ENCODE results near the gene C19orf38.
"Not testable (repeated sequence)": the region's sequence is repeated elsewhere in the genome, so short reads cannot be mapped to it uniquely, and the experiment has no call there.

Gene C19orf38

DNA sequence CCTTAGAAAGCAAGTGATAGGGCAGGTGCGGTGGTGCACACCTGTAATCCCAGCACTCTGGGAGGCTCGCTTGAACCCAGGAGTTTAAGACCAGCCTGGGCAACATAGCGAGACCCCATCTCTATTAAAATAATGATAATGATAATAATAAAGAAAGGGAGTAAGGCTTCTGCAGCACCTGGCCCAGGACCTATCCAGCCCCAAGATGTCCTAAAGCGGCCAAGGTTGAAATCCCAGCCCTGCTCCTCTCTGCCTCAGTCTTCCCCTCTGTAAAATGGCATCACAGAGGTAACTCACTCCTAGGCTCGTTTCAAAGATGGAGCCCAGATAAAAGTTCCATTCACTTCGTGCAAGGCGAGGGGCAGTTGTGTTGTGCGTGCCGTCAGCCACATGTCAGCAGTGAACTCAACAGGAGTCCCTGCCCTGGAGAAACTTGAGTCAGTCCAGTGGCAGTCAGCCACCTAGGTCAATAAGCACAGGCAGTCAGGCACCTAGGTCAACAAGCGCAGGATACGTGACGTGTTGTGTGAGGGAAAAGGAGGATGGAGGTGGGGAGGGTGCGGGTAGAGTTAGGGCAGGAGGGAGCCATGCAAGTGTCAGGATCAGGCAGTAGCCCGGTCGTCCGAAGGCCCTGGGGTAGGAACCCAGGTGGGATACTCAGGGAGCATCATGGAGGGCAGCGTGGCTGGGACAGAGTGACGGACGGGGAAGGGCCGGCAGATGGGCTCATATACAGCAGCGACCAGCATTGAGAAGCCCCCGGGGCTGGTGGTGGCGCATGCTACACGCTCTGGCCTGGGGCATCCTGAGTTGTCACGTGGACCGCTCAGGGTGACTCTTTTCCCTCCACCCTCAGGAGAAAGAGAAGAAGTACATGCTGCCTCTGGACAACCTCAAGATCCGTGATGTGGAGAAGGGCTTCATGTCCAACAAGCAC is 28.8 kb upstream of the C19orf38 start:
- no peak overlapping the region for H3K4me3 ChIP-seq (ENCODE audit: low read length)
- DNase-seq (ENCODE audit: low read depth, low spot score), result no peak

DNA sequence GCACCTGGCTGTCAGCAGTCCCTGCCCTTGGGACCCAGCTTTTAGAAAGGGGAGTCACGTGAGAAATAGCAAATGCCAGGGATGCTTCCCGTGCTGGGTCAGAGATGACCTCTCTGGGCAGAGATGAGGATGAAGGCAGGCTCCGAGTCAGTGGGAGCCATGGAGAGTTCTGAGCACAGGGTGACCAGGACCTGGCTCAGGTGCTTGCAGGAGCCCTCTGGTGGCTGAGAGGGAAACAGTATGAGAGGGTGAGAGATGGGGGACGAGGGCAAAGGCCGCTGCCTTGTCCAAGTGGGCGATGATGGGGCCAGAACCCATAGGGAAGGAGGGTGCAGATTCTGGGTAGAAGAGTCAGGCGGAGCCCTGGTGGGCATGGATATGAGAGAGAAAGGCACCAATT is 28.0 kb upstream of the C19orf38 start:
- no peak overlapping the region for H3K4me3 ChIP-seq (ENCODE audit: low read length)
- no peak for DNase-seq (ENCODE audit: low read depth, low spot score)

DNA sequence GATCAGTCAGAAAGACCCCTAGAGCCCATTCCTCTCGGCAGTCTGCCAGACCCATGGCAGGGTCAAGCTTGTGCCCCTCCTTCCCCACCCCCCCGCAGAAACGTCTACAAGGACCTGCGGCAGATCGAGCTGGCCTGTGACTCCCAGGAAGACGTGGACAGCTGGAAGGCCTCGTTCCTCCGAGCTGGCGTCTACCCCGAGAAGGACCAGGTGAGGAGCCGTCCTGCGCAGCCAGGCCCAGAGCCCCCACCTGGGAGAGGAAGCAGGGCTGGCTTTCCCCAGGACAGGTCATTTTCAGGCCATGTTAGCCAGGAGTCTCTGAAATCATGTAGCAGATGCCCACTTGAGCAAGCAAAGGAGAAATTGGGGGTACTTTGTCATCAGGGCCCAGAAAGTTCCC is 24.5 kb upstream of the C19orf38 start:
- no peak for DNase-seq (ENCODE audit: low read depth, low spot score)
- H3K4me3 ChIP-seq (ENCODE audit: low read length), result no peak overlapping the region

DNA sequence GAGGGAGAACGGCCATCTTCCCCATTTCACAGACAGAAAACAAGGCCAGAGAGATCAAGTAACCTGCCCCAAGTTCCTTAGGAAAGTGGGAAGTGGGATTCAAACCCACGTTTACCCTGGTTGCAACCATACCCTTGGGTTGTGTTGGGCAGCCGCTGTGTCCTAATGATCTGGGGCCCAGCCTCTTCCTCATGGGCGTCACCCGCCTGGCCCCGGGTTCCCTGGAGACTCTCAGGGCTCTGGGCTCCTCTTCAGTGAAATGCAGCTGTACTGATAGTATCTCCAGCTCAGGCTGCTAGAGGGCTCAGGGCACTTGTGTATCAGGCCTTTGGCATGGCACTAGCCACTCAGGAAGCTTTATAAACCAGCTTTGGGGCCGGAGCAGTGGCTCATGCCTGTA is 22.0 kb upstream of the C19orf38 start:
- no peak overlapping the region for H3K4me3 ChIP-seq (ENCODE audit: low read length)
- DNase-seq (ENCODE audit: low read depth, low spot score), result no peak

DNA sequence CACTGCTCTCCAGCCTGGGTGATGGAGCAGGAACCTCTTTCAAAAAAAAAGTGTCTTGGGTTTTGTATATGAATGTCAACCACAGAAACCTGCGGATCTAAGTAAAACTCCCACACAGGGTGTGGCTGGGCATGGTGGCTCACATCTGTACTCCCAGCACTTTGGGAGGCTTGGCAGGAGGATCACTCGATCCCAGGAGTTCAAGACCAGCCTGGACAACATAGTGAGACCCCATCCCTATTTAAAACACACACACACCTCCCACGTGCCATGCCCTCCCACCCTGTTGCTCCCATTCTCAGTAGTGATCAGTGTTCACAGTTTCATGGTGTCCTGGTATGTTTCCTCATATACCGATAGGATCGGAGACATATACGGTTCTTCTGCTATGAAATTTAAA is 21.4 kb upstream of the C19orf38 start:
- H3K4me3 ChIP-seq (ENCODE audit: low read length), result no peak overlapping the region
- DNase-seq (ENCODE audit: low read depth, low spot score), result no peak

DNA sequence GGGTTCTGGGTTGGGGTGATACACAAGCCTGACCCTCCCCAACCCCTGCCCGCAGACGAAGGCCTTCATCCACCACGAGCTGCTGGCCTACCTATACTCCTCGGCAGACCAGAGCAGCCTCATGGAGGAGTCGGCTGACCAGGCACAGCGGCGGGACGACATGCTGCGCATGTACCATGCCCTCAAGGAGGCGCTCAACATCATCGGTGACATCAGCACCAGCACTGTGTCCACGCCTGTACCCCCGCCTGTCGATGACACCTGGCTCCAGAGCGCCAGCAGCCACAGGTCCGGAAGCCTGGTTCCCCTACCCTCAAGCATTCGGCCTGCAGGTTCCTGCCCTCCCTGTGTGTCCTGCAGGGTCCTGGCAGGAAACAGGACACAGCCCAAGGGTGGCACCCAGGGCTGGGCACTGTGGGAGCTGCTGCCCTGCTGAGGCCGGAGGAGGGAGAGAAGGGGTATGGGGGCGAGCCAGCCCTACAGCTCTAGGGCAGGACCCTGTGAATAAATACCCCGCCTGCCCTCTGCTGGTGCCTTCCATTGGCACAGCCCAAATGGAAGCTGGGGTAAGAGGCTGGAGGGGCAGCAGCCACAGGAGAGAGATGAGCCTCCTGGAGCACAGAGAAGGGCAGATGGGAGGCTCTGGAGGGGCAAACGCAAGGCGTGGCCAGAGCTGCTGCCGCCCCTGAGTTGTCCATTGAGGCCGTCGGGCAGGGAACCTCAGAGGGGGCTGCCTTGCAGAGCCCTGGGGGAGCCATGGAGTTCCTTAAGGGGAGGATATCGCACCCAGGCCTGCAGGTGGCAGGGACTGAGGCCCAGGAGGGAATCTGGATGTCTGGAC is 19.0 kb upstream of the C19orf38 start:
- H3K4me3 ChIP-seq (ENCODE audit: low read length), result no peak overlapping the region
- no peak for DNase-seq (ENCODE audit: low read depth, low spot score)

DNA sequence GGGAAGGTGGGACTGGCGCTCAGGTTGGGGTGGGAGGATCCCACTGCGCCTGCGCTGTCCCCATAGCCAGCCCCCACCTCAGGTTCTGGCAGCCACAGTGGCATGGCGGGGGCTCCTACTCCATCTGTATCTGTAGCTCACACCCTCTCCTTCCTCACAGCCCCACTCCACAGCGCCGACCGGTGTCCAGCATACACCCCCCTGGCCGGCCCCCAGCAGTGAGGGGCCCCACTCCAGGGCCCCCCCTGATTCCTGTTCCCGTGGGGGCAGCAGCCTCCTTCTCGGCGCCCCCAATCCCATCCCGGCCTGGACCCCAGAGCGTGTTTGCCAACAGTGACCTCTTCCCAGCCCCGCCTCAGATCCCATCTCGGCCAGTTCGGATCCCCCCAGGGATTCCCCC is 18.2 kb upstream of the C19orf38 start:
- H3K4me3 ChIP-seq (ENCODE audit: low read length), result no peak overlapping the region
- DNase-seq (ENCODE audit: low read depth, low spot score), result no peak

DNA sequence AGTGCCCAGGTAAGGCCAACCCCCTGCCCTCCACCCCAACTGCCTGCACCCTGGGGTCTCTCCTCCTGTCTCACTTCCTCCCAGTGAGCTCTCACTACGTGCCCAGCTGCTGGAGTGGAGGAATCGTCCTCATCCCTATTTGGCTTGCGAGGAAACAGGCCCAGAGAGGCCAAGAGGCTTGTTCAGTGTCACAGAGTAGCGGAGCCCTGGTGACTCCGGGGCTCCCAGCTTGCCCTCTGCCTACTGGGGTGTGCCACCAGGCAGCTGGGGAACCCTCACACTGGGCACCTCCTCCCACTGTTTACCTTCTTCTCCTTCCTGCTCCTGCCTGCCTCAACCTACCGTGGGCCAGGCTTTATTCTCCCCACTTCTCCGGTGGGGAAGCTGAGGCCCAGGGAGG is 17.8 kb upstream of the C19orf38 start:
- no peak overlapping the region for H3K4me3 ChIP-seq (ENCODE audit: low read length)
- DNase-seq (ENCODE audit: low read depth, low spot score), result no peak

DNA sequence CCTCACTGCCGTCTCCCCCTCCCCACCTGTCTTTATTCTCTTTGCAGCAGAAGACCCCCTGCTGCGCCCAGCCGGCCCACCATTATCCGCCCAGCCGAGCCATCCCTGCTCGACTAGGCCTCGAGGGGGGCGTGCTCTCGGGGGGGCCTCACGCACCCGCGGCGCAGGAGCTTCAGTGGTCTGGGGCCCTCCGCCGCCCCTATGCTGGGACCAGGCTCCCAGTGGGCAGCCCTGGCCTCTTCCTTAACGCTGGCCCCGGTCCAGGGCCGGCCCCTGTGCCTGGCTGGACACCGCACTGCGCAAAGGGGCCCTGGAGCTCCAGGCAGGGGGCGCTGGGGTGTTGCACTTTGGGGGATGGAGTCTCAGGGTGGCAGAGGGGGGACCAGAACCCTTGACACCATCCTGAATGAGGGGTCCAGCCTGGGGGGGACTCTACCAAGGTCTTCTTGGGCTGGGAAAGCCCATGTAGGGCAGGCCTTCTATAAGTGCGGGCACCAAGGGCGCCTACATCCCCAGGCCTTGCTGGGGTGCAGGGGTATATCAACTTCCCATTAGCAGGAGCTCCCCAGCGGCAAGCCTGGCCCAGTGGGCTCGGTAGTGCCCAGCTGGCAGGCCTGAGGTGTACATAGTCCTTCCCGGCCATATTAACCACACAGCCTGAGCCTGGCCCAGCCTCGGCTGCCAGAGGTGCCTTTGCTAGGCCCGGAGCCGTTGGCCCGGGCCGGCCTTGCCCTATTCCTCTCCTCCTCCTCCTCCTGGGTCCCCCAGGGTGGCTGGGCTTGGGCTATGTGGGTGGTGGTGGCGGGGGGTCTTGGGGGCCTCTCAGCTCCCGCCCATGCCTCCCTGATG is 17.1 kb upstream of the C19orf38 start:
- H3K4me3 ChIP-seq (ENCODE audit: low read length), result no peak overlapping the region

DNA sequence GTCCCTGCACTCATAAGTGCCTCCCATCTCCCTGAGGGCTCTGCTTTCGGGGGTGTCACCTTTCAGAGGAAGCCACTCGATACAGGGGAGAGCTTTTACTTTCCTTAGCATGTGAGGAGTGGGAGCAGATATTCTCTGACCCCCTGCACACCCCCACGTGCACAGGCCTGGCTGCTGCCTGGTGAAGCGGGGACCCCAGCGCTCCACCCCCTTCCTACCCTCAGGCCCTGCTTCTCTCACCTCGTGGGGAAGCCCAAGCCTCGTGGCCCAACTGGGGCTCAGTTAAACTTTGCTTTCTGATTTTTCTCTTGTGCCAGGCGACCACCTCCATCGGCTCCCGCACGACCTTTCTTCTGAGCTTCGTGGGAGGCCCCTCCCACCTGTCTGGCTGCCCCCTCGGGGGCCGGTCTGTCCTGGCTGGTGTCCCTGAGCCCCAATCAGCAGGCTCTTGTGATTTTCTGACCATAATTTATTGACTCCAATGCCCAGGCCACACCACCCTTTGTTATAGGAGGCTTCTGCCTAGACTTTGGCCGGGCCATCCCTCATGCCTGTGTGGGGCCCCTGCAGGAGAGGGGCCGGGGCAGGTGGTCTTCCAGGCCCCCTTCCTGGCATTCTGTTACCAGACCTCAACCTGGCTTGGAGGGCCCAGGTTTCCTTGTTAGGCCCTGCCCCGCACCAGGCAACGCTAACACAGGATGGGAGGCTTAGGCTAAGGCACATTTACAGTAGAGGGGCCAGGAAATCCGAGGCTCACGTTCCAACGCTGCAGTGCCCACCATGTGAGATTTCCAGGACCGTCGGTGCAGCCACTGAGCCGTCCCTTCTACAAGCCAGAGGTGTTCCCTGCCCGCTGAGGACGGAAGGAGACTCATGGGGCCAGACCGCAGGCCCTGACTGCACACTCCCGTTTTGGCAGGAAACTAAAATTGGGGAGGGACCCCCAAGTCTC is 16.0 kb upstream of the C19orf38 start:
- no peak overlapping the region for H3K4me3 ChIP-seq (ENCODE audit: low read length)
- no peak for DNase-seq (ENCODE audit: low read depth, low spot score)

More for the DNA sequence above, 17.1 kb upstream of the C19orf38 start:
- no peak for DNase-seq (ENCODE audit: low read depth, low spot score)

DNA sequence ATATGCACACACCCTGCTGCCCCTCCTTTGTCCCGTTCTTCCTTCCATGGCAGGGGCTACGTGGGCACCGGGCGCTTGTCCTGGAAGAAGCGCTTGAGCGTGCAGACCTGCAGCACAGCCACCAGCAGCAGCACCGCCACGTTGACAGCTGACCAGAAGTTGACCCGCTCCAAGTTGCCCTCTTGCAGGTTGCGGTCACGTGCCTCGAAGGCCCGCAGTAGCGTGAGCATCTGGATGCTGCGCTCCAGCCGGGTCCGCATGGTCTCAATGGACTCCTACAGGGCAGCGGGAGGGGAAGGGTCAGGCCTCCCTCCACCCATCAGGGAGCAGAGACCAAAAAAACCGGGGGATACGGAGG is 15.3 kb upstream of the C19orf38 start:
- DNase-seq (ENCODE audit: low read depth, low spot score), result no peak
- H3K4me3 ChIP-seq (ENCODE audit: low read length), result no peak overlapping the region

DNA sequence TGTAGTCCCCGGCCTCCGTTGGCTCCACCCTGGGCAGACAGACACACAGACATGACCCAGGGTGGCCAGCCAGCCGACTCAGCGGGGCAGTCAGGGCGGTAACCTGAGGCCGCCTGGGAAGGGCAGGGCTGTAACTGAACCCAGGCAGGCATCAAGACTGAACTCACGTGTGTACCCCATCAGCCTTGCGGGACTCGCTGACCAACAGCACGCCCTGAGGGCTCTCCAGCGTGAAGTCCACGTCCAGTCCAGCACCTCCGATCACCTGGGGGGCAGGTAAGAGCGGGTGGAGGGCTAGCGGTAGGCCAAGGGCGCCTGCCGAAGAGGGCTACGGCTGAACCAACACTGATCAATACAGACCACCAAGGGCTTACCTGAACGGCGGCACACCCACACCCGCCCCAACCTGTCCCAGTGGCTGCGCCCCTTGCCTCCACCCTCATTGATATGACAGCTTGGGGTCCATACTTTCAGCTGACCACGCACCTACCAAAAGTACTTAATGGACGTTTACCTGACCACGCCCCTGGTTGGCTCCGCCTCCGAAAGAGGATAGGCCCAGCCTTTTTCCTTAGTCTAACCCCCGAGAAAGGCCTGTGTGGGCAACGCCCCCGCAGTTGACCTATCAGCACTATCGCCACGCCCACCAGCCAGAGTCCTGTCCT is 13.0 kb upstream of the C19orf38 start:
- H3K4me3 ChIP-seq (ENCODE audit: low read length), result peak overlapping the region; percentile 45
- DNase-seq (ENCODE audit: low read depth, low spot score), result no peak

DNA sequence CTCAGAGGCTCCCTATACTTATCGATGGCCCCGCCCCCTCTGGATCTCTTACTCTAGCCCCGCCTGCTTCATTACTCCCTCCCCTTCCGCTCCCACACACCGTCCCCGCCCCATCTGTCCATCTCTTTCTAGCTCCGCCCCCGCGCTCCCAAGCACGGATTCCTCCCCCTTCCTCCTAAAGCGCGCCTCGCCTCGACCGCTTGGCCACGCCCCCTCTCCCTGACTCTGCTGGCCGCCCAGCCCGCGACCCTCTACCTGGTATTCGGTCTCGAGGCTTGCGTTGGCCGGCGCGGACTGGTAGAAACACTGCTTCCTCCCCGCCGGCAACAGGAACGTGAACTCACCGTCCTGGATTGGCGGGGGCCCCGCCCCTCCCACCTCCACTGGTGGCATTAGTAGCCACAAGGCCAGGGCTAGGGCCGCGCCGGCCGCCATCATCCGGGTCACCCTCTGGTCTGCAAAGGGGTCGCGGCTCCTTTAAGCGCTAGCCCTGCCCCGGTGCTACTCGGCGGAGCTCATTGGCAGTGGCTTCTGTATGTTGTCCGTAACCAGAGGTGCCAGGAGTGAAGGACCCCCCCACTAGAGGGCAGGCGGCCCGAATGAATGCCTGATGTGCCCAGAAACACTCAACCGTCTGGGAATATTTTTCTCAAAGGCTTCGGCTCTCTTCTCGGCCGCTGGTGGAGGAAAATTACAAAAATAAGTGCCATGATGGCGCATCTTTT is 12.3 kb upstream of the C19orf38 start, which contains the start of gene TMED1:
Gene TMED1 (minus strand): TSS at position 459 of the 725 bp plus-strand sequence. CDS start 21 bp downstream, at position 438.
- peak; percentile 98 for DNase-seq (ENCODE audit: low read depth, low spot score)
- peak within 1 kb of the TSS; percentile 77 for H3K4me3 ChIP-seq (ENCODE audit: low read length)

DNA sequence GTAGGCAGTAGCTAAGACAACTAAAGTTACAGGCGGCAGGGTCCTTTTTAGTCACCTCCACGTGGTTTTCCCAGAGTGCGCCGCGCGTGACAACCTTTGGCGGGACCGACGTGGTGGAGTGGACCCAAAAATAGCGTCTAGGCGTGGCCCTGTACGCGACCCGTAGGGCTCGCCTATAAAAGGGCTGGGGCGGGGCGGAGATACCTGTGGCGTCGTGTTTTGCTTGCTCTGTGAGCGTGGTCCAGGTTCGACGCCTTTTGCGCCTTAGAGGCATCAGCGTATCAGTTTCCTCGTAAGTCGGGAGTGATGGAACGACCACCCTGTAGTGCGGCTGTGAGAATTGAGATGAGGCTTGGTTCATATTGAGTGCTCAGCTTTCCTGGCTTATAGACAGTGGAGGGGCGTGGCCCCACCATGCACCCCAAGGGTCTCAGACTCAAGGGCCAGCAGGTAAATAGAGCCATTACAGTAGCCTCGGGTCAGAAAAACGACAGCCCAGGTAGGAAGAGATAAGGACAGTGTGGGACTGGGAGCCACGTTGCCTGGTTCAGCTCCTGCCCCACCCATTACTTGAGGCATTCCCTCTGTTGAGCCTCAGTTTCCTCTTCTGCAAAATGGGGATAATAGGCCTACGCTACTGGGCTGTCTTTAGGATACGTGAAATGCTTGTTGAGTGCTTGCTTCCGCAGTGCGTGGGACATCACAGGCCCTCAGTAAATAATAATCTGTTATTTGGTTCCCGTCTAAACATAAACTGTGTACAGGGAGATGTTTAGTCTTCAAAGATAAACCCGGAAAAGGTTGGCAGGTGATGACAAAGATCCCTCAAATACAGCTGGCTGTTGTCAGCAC is 11.5 kb upstream of the C19orf38 start:
- peak; percentile 89 for DNase-seq (ENCODE audit: low read depth, low spot score)
- H3K4me3 ChIP-seq (ENCODE audit: low read length), result peak overlapping the region; percentile 77

DNA sequence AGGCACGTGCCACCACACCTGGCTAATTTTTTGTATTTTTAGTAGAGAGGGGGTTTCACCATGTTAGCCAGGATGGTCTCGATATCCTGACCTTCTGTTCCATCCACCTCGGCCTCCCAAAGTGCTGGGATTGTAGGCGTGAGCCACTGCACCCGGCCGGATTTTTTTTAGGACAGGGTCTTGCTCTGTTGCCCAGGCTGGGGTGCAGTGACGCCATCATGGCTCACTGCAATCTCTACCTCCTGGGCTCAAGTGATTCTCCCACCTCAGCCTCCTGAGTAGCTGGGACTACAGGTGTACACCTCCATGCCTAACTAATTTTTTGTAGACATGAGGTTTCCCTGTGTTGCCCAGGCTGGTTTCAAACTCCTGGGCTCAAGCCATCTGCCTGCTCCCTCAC is 10.6 kb upstream of the C19orf38 start:
- H3K4me3 ChIP-seq (ENCODE audit: low read length); DNase-seq (ENCODE audit: low read depth, low spot score): not testable (repeated sequence)

DNA sequence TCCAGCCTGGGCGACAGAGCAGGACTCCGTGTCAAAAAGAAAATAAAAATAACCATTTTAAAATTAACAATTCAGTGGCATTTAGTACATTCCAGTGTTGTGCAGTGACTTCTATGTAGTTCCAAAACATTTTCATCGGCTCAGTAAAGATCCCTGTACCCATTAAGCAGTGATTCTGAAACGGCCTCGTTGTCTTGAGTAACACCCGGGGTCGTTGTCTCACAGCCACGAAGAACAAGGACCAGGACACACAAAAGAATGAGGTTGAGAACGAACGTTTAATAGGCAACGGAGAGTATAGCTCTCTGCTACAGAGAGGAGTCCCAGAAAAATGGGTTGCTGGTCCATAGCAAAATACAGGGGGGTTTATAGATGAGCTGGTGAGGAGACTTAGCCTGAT is 9.8 kb upstream of the C19orf38 start:
- no peak overlapping the region for H3K4me3 ChIP-seq (ENCODE audit: low read length)
- no peak for DNase-seq (ENCODE audit: low read depth, low spot score)

All from Jurkat, Clone E6-1 (cell line).